ENCODE data around the gene HAPLN3. TPM values are rescaled to one million over a fixed set of nuclear protein-coding genes. Genes with fewer than 3 reads are reported as not detected.

Gene HAPLN3
- total RNA-seq, 1 experiment from 2014 or later = 168 TPM

DNA sequence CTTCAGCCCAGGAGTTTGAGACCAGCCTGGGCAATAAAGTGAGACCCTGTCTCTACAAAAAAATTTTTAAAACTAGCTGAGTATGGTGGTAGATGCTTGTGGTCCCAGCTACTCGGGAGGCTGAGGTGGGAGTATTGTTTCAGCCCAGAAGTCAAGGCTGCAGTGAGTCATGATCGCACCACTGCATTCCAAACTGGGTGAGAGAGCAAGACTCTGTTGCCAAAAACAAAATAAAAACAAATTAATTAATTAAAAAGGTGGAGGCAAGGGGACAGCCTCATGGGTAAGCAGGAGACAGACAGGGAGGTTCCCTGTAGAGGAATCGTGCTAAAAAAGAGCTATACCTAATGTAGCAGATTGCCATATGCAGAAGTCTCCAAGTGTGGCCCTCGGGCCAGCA lies 12.6 kb downstream of the HAPLN3 start:
- Histone ChIP-seq H3K4me1 (ENCODE audit: control insufficient read depth, insufficient read depth, low read length) (no peaks in the 10 kb centered on the region), H3K36me3 (ENCODE audit: control insufficient read depth, insufficient read depth, low read length) (peaks cover 4% of the 10 kb centered on the region), H3K27me3 (ENCODE audit: control insufficient read depth, insufficient read depth, low read length) (no peaks in the 10 kb centered on the region), H3K4me3 (ENCODE audit: low read depth in 2 of 2, low read length in 2 of 2) (no peak overlapping the region), H3K27ac (ENCODE audit: low read length) (no peak overlapping the region), H3K9me3 (ENCODE audit: control insufficient read depth, insufficient read depth, low read depth, low read length) (no peaks in the 10 kb centered on the region)
- in situ Hi-C loops (cut with HindIII; ENCODE audit: low pct_unique_long_range_greater_than_20kb, low sequenced_read_pairs) (no loop called here), intact Hi-C loops (cut with micrococcal nuclease; ENCODE audit: unreplicated experiment) (no loop called here)
- DNase-seq (ENCODE audit: low read depth, low spot score) (no peak), ATAC-seq (no peak)
- no TSS peak for BruUV-seq (replicated peaks)
- TF ChIP-seq TCF7L2 (IDR thresholded peaks at IDR 0.05; ENCODE audit: low read depth, low read length) (no peak), SIN3A (IDR thresholded peaks at IDR 0.05; ENCODE audit: borderline replicate concordance, insufficient read depth, low read depth, low read length) (no peak), REST (IDR thresholded peaks at IDR 0.05; ENCODE audit: insufficient read depth in 1 of 2, low read depth in 2 of 2, low read length in 1 of 2) (no peak), POLR2AphosphoS5 (IDR thresholded peaks at IDR 0.05; ENCODE audit: low read depth, low read length) (no peak)
- TF ChIP-seq, protein P1, sequence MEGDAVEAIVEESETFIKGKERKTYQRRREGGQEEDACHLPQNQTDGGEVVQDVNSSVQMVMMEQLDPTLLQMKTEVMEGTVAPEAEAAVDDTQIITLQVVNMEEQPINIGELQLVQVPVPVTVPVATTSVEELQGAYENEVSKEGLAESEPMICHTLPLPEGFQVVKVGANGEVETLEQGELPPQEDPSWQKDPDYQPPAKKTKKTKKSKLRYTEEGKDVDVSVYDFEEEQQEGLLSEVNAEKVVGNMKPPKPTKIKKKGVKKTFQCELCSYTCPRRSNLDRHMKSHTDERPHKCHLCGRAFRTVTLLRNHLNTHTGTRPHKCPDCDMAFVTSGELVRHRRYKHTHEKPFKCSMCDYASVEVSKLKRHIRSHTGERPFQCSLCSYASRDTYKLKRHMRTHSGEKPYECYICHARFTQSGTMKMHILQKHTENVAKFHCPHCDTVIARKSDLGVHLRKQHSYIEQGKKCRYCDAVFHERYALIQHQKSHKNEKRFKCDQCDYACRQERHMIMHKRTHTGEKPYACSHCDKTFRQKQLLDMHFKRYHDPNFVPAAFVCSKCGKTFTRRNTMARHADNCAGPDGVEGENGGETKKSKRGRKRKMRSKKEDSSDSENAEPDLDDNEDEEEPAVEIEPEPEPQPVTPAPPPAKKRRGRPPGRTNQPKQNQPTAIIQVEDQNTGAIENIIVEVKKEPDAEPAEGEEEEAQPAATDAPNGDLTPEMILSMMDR (IDR thresholded peaks at IDR 0.05) = no peak
- ChIA-PET POLR2A (no interaction called here), CTCF (no interaction called here)

- H3K36me3 ChIP-seq (ENCODE audit: control insufficient read depth, insufficient read depth, low read length) = peaks cover 4% of the 10 kb centered on the region
- no peak for TF ChIP-seq SIN3A (IDR thresholded peaks at IDR 0.05; ENCODE audit: borderline replicate concordance, insufficient read depth, low read depth, low read length)
- TF ChIP-seq, protein P1 (IDR thresholded peaks at IDR 0.05) = no peak
- no peak for TF ChIP-seq TCF7L2 (IDR thresholded peaks at IDR 0.05; ENCODE audit: low read depth, low read length)
- TF ChIP-seq REST (IDR thresholded peaks at IDR 0.05; ENCODE audit: insufficient read depth in 1 of 2, low read depth in 2 of 2, low read length in 1 of 2) = no peak
- TF ChIP-seq POLR2AphosphoS5 (IDR thresholded peaks at IDR 0.05; ENCODE audit: low read depth, low read length) = no peak
- no TSS peak for BruUV-seq (replicated peaks)
- no peaks in the 10 kb centered on the region for H3K9me3 ChIP-seq (ENCODE audit: control insufficient read depth, insufficient read depth, low read depth, low read length)
- H3K4me1 ChIP-seq (ENCODE audit: control insufficient read depth, insufficient read depth, low read length) = no peaks in the 10 kb centered on the region
- intact Hi-C loops (cut with micrococcal nuclease; ENCODE audit: unreplicated experiment) = no loop called here
- no peaks in the 10 kb centered on the region for H3K27me3 ChIP-seq (ENCODE audit: control insufficient read depth, insufficient read depth, low read length)
- in situ Hi-C loops (cut with HindIII; ENCODE audit: low pct_unique_long_range_greater_than_20kb, low sequenced_read_pairs) = no loop called here
- no peak overlapping the region for H3K4me3 ChIP-seq (ENCODE audit: low read depth in 2 of 2, low read length in 2 of 2)
- ChIA-PET CTCF (no interaction called here), POLR2A (no interaction called here)
- no peak overlapping the region for H3K27ac ChIP-seq (ENCODE audit: low read length)
- DNase-seq (ENCODE audit: low read depth, low spot score) (no peak), ATAC-seq (no peak)
Observed at GRCh38 chr15:88881775-88882174, 13.6 kb downstream of the HAPLN3 start.
